ENCODE data around the gene PRDM2. TPM values are rescaled to one million over a fixed set of nuclear protein-coding genes. Genes with fewer than 3 reads are reported as not detected.

PRDM2 gene
- total RNA-seq, 1 donor from 2014 or later = 50.6 TPM

DNA sequence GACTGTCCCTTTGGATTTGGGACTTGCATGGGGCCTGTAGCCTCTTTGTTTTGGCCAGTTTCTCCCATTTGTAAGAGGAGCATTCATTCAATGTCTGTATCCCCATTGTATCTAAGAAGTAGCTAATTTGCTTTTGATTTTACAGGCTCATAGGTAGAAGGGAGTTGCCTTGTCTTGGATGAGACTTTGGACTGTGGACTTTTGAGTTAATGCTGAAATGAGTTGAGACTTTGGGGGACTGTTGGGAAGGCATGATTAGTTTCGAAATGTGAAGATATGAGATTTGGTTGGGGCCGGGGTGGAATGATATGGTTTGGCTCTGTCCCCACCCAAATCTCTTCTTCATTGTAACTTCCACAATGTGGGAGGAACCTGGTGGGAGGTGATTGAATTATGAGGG lies 151.7 kb downstream of the PRDM2 start:
- Histone ChIP-seq H3K4me3 (no peak overlapping the region), H3K27me3 (ENCODE audit: low read depth) (no peaks in the 10 kb centered on the region), H3K4me1 (no peaks in the 10 kb centered on the region), H3K9me3 (no peaks in the 10 kb centered on the region), H3K27ac (no peak overlapping the region), H3K36me3 (no peaks in the 10 kb centered on the region)
- ATAC-seq (no peak), DNase-seq (no peak)
- intact Hi-C loops (cut with DNase I) = no loop called here
- TF ChIP-seq, protein P1, sequence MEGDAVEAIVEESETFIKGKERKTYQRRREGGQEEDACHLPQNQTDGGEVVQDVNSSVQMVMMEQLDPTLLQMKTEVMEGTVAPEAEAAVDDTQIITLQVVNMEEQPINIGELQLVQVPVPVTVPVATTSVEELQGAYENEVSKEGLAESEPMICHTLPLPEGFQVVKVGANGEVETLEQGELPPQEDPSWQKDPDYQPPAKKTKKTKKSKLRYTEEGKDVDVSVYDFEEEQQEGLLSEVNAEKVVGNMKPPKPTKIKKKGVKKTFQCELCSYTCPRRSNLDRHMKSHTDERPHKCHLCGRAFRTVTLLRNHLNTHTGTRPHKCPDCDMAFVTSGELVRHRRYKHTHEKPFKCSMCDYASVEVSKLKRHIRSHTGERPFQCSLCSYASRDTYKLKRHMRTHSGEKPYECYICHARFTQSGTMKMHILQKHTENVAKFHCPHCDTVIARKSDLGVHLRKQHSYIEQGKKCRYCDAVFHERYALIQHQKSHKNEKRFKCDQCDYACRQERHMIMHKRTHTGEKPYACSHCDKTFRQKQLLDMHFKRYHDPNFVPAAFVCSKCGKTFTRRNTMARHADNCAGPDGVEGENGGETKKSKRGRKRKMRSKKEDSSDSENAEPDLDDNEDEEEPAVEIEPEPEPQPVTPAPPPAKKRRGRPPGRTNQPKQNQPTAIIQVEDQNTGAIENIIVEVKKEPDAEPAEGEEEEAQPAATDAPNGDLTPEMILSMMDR (IDR thresholded peaks at IDR 0.05) = no peak

DNA sequence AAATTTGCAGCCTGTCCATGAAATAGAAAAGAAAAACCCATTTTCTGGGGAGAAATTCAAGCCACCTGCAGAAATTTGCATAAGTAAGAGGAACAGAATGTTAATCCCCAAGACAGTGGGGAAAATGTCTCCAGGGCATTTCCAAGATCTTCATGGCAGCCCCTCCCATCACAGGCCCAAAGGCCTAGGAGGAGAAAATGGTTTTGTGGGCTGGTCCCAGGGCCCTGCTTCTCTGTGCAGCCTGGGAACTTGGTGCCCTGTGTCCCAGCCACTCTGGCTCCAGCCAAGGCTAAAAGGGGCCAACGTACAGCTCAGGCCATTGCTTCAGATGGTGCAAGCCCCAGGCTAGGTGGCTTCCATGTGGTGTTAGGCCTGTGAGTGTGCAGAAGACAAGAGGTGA lies 155.6 kb downstream of the PRDM2 start:
- DNase-seq (no peak), ATAC-seq (no peak)
- TF ChIP-seq, protein P1 (IDR thresholded peaks at IDR 0.05) = no peak
- no peaks in the 10 kb centered on the region for H3K27me3 ChIP-seq (ENCODE audit: low read depth)
- no peaks in the 10 kb centered on the region for H3K36me3 ChIP-seq
- no peak overlapping the region for H3K4me3 ChIP-seq
- H3K9me3 ChIP-seq = no peaks in the 10 kb centered on the region
- intact Hi-C loops (cut with DNase I) = no loop called here
- H3K27ac ChIP-seq = no peak overlapping the region
- no peaks in the 10 kb centered on the region for H3K4me1 ChIP-seq

DNA sequence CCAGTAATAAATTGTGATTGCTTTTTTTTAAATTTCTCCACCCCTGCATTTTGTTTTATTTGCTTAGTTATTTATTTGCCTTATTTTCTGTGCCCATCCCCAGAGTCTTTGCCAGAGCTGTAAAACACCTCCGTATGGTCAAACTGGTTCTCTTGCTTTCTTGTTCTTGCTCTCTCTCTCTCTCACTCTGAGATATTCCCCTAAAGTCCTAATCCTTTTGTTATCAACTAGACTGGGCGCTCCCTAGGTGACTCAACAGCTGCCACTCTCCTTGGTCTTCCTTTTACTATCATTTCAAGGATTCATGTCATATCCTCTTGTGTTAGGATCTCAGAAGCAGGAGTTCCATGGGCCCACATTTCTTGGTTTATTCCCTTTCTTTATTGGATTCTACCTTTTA lies 160.0 kb downstream of the PRDM2 start:
- Histone ChIP-seq H3K27ac (no peak overlapping the region), H3K4me3 (no peak overlapping the region), H3K36me3 (no peaks in the 10 kb centered on the region), H3K9me3 (no peaks in the 10 kb centered on the region), H3K4me1 (no peaks in the 10 kb centered on the region), H3K27me3 (ENCODE audit: low read depth) (no peaks in the 10 kb centered on the region)
- intact Hi-C loops (cut with DNase I) = no loop called here
- ATAC-seq (no peak), DNase-seq (no peak)
- TF ChIP-seq, protein P1 (IDR thresholded peaks at IDR 0.05) = no peak

DNA sequence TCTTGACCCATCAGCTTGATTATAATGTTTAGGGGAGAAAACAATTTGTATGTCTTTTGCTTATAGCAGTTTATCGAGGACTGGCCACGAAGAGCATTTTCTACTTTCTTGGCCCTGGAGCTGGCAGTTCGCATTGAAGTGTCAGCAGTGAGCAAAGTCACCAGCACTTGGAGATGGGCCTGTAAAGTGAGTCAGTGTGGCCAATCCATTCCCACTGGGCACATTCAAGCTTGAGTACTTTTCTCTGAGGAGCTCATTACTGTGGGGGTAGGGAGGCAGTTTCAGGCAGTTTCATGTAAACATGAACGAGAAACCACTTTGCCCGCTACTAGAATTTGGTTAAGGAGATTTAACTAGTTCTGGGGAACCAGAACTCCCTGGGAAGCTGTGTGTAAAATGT lies 164.8 kb downstream of the PRDM2 start:
- Histone ChIP-seq H3K27ac (no peak overlapping the region), H3K27me3 (ENCODE audit: low read depth) (no peaks in the 10 kb centered on the region), H3K9me3 (no peaks in the 10 kb centered on the region), H3K4me1 (no peaks in the 10 kb centered on the region), H3K36me3 (no peaks in the 10 kb centered on the region), H3K4me3 (no peak overlapping the region)
- intact Hi-C loops (cut with DNase I) = no loop called here
- no peak for DNase-seq
- TF ChIP-seq, protein P1 (IDR thresholded peaks at IDR 0.05) = no peak
- ATAC-seq = peak in 1 of 2 donors; percentile 61

DNA sequence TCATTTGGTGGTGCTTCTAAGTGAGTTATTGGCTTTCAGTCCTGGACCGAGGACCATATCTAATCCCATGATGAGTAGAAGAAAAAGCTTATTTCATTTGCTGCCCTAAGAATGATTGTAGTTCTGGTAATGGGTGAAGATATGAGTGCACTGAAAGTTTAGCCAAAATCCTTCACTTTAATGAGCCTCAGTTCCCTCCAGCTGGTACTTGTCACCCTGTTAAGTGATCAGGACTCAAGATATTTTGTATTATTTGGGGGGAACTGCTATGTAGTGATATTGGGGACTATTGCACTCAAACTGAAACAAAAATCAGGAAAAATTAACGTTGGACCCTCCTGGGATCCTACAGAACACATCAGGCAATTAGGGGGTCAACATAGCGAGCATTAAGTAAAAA lies 165.9 kb downstream of the PRDM2 start:
- Histone ChIP-seq H3K4me3 (no peak overlapping the region), H3K9me3 (no peaks in the 10 kb centered on the region), H3K4me1 (no peaks in the 10 kb centered on the region), H3K27ac (no peak overlapping the region), H3K36me3 (no peaks in the 10 kb centered on the region), H3K27me3 (ENCODE audit: low read depth) (no peaks in the 10 kb centered on the region)
- no peak for ATAC-seq
- DNase-seq = no peak
- TF ChIP-seq, protein P1 (IDR thresholded peaks at IDR 0.05) = no peak
- intact Hi-C loops (cut with DNase I) = no loop called here

DNA sequence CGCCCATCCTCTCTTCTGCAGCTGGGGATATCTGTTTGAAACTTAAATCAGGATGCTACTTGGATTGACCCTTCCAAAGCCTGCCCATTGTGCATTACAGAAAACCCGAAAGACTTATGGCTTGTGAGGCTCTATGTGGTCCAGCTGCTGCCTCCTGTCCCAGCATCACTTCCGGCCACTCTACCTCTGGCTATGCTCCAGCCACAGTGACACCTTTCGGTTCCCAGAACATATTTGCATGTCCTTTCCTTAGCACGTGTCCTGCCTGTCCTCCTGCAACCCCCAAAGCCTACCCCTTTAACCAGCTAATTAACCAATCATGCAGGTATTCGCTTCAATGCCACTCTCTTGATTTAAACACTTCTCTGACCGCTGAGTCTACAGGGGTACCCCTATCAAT lies 167.6 kb downstream of the PRDM2 start:
- DNase-seq = no peak
- Histone ChIP-seq H3K36me3 (no peaks in the 10 kb centered on the region), H3K4me3 (no peak overlapping the region), H3K4me1 (no peaks in the 10 kb centered on the region), H3K27ac (no peak overlapping the region), H3K9me3 (no peaks in the 10 kb centered on the region), H3K27me3 (ENCODE audit: low read depth) (no peaks in the 10 kb centered on the region)
- TF ChIP-seq, protein P1 (IDR thresholded peaks at IDR 0.05) = no peak
- ATAC-seq = no peak
- intact Hi-C loops (cut with DNase I) = no loop called here
